Measurements from ENCODE around the gene DGKD. TPM values are rescaled to one million over a fixed set of nuclear protein-coding genes. Genes with fewer than 3 reads are reported as not detected.

DGKD gene
- total RNA-seq, 2 experiments from 2014 or later, result 147 to 156 TPM

DNA sequence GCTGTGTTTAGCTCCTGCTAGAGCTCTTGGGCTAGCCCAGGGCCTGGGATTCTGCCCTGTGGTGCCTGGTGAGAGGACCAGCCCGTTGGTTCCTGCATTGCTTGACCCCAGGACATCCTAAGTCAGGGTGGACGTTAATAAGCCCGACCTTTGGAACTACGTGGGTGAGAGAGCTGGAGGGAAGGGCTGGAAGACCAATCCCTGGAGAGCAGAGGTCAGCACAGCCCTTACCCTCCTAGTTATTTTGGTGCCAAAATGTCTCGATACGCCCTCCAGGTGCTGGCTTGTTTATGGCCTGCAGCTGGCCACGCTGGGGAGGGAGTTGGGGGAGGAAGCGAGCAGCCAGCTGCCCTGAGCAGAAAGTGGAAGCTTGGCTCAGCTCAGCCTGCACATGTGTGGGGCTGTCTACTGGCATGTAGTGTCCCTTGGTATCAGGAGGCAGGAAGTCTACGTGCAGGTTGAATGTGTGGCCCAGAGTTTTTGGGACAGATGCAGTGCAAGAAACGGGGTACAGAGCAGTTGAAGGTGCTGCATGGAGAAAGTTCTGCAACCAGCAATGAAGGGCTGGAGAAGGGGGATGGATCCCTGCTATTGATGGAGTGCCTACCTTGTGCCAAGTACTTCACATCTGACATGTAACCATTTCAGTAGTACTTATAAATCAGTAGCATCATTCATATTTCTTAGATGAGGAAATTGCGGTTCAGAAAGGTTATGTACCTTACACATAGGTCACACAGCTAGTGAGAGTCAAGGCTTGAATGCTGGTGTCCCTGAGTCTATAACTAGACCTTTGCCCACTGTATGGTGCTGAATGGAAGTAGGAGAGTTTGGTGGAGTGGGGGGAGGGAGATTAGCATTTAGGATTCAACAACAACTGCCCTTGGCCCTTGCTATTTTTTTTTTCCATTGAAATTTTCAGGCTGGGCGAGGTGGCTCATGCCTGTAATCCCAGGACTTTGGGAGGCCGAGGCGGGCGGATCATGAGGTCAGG is 5.0 kb upstream of the DGKD start:
- Mint-ChIP-seq H3K27ac (peak overlapping the region; percentile 32), H3K27me3 (no peaks in the 10 kb centered on the region), H3K9me3 (no peaks in the 10 kb centered on the region), H3K4me1 (ENCODE audit: low read depth) (peaks cover 51% of the 10 kb centered on the region), H3K36me3 (ENCODE audit: low read depth) (peaks cover 4% of the 10 kb centered on the region), H3K4me3 (peak overlapping the region; percentile 44)
- no peaks in the 10 kb centered on the region for H3K36me3 ChIP-seq (ENCODE audit: insufficient read depth, low read length)
- H3K4me3 ChIP-seq (ENCODE audit: low read length), result no peak overlapping the region
- H3K4me1 ChIP-seq (ENCODE audit: insufficient read depth, low read length), result peaks cover 26% of the 10 kb centered on the region
- ChIA-PET POLR2A (no interaction called here), CTCF (no interaction called here)
- peak in 1 of 14 experiments; percentile 29 for DNase-seq
- intact Hi-C loops (cut with DNase I, micrococcal nuclease), result no loop called here
- ATAC-seq (ENCODE audit: poor library complexity), result no peak
- H3K27ac ChIP-seq (ENCODE audit: low read depth in 1 of 2, low read length in 2 of 2), result no peak overlapping the region
- H3K27me3 ChIP-seq (ENCODE audit: control insufficient read depth in 1 of 2, insufficient read depth in 2 of 2, low read length in 2 of 2), result no peaks in the 10 kb centered on the region
- TF ChIP-seq, protein P1, sequence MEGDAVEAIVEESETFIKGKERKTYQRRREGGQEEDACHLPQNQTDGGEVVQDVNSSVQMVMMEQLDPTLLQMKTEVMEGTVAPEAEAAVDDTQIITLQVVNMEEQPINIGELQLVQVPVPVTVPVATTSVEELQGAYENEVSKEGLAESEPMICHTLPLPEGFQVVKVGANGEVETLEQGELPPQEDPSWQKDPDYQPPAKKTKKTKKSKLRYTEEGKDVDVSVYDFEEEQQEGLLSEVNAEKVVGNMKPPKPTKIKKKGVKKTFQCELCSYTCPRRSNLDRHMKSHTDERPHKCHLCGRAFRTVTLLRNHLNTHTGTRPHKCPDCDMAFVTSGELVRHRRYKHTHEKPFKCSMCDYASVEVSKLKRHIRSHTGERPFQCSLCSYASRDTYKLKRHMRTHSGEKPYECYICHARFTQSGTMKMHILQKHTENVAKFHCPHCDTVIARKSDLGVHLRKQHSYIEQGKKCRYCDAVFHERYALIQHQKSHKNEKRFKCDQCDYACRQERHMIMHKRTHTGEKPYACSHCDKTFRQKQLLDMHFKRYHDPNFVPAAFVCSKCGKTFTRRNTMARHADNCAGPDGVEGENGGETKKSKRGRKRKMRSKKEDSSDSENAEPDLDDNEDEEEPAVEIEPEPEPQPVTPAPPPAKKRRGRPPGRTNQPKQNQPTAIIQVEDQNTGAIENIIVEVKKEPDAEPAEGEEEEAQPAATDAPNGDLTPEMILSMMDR (IDR thresholded peaks at IDR 0.05), result no peak
- H3K9me3 ChIP-seq (ENCODE audit: control insufficient read depth in 1 of 2, insufficient read depth in 1 of 2, low read length in 2 of 2), result no peaks in the 10 kb centered on the region

DNA sequence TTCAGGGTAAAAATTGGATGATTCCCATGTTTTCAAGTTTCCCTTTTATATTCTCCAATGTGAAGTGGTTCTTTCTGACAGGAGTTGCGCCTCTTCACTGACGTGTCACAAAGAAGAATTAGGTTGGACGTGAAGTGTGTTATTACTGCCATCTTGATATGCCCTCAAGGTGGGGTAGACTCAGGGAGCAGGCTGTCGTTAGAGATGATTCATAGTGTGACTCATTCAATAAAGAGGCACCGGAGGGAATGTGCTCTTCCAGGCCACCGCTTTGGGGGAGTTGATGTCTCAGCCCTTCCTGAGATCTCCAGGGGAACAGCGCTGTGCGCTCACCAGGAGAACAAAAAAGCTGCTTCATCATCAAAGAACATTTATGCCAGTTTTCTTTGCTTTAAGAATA is 3.6 kb upstream of the DGKD start:
- Mint-ChIP-seq H3K27me3 (no peaks in the 10 kb centered on the region), H3K4me3 (peak overlapping the region; percentile 43), H3K27ac (peak overlapping the region; percentile 33), H3K9me3 (no peaks in the 10 kb centered on the region), H3K4me1 (ENCODE audit: low read depth) (peaks cover 57% of the 10 kb centered on the region), H3K36me3 (ENCODE audit: low read depth) (peaks cover 10% of the 10 kb centered on the region)
- ChIA-PET POLR2A (interaction anchor here (0.6 kb wide), 1 partner anchor 1144 kb away, joined by 3 read pairs; no protein-coding TSS in a partner anchor), CTCF (no interaction called here)
- ATAC-seq (ENCODE audit: poor library complexity) (no peak), DNase-seq (peak in 6 of 14 experiments; percentile 19 to 64 (median 42))
- no peaks in the 10 kb centered on the region for H3K27me3 ChIP-seq (ENCODE audit: control insufficient read depth in 1 of 2, insufficient read depth in 2 of 2, low read length in 2 of 2)
- H3K9me3 ChIP-seq (ENCODE audit: control insufficient read depth in 1 of 2, insufficient read depth in 1 of 2, low read length in 2 of 2), result no peaks in the 10 kb centered on the region
- no peak overlapping the region for H3K4me3 ChIP-seq (ENCODE audit: low read length)
- H3K4me1 ChIP-seq (ENCODE audit: insufficient read depth, low read length), result peaks cover 35% of the 10 kb centered on the region
- intact Hi-C loops (cut with DNase I, micrococcal nuclease), result loop anchor here in 1 of 2 experiments (5.0 to 10.0 kb wide), 3 partner anchors 58 to 1036 kb away; no protein-coding TSS in a partner anchor
- no peaks in the 10 kb centered on the region for H3K36me3 ChIP-seq (ENCODE audit: insufficient read depth, low read length)
- TF ChIP-seq, protein P1 (IDR thresholded peaks at IDR 0.05), result no peak
- H3K27ac ChIP-seq (ENCODE audit: low read depth in 1 of 2, low read length in 2 of 2), result no peak overlapping the region

DNA sequence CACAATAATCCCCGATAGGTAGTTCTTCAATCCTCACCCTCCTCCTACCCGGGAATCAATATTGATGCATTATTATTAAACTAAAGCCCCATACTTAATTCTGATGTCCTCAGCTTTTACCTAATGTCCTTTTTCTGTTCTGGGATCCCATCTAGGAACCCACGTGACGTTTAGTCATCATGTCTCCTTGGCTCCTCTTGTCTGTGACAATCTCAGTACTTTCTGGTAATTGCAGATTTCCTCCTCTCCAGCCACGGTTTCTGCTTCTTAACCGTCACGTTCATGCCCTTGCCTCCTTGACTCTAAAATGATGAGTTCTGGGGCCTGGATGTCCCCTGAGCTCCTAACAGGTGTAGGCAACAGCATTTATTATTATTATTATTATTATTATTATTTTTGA is 2.9 kb upstream of the DGKD start:
- Mint-ChIP-seq H3K4me1 (ENCODE audit: low read depth) (peaks cover 64% of the 10 kb centered on the region), H3K27me3 (no peaks in the 10 kb centered on the region), H3K9me3 (no peaks in the 10 kb centered on the region), H3K36me3 (ENCODE audit: low read depth) (peaks cover 16% of the 10 kb centered on the region), H3K4me3 (peak overlapping the region; percentile 7), H3K27ac (no peak overlapping the region)
- Histone ChIP-seq H3K4me3 (ENCODE audit: low read length) (no peak overlapping the region), H3K36me3 (ENCODE audit: insufficient read depth, low read length) (no peaks in the 10 kb centered on the region), H3K4me1 (ENCODE audit: insufficient read depth, low read length) (peaks cover 41% of the 10 kb centered on the region), H3K27me3 (ENCODE audit: control insufficient read depth in 1 of 2, insufficient read depth in 2 of 2, low read length in 2 of 2) (no peaks in the 10 kb centered on the region), H3K9me3 (ENCODE audit: control insufficient read depth in 1 of 2, insufficient read depth in 1 of 2, low read length in 2 of 2) (no peaks in the 10 kb centered on the region), H3K27ac (ENCODE audit: low read depth in 1 of 2, low read length in 2 of 2) (no peak overlapping the region)
- peak in 2 of 14 experiments; percentile 30 to 47 for DNase-seq
- intact Hi-C loops (cut with DNase I, micrococcal nuclease), result loop anchor here in 1 of 2 experiments (5.0 to 10.0 kb wide), 3 partner anchors 59 to 1037 kb away; no protein-coding TSS in a partner anchor
- ChIA-PET CTCF (no interaction called here), POLR2A (no interaction called here)
- no peak for ATAC-seq (ENCODE audit: poor library complexity)
- TF ChIP-seq, protein P1 (IDR thresholded peaks at IDR 0.05), result no peak

Measured in CD4-positive, alpha-beta T cell (primary cell).